Activated T-cell treated with anti-CD3 and anti-CD28 coated beads for 24 hours (primary cell): Measurements from ENCODE around the gene TNFRSF12A.

Experiments
- DNase-seq: peaks from one replicate; pipeline ENCODE4 v3.0.0-alpha.2; 2020; ENCODE audit warnings: low read depth

Gene TNFRSF12A

DNA sequence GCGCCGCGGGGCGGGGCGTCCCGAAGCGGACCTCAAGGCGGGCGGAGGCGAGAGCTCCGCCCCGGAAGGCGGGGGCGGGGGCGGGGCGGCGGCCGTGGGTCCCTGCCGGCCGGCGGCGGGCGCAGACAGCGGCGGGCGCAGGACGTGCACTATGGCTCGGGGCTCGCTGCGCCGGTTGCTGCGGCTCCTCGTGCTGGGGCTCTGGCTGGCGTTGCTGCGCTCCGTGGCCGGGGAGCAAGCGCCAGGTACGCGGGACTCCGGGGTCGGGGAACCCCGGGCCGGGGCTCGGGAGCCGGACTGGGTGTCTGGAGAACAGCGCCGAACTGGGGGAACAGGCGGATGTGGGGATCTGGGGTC, at the start of gene TNFRSF12A:
Gene TNFRSF12A (plus strand): TSS at position 122 of the 357 bp plus-strand sequence. CDS start 30 bp downstream, at position 152.
- peak; percentile 49 for DNase-seq

- no peak for DNase-seq
These were observed 49.6 kb upstream of the TNFRSF12A start for GRCh38 chr16:2970563-2970962.

DNA sequence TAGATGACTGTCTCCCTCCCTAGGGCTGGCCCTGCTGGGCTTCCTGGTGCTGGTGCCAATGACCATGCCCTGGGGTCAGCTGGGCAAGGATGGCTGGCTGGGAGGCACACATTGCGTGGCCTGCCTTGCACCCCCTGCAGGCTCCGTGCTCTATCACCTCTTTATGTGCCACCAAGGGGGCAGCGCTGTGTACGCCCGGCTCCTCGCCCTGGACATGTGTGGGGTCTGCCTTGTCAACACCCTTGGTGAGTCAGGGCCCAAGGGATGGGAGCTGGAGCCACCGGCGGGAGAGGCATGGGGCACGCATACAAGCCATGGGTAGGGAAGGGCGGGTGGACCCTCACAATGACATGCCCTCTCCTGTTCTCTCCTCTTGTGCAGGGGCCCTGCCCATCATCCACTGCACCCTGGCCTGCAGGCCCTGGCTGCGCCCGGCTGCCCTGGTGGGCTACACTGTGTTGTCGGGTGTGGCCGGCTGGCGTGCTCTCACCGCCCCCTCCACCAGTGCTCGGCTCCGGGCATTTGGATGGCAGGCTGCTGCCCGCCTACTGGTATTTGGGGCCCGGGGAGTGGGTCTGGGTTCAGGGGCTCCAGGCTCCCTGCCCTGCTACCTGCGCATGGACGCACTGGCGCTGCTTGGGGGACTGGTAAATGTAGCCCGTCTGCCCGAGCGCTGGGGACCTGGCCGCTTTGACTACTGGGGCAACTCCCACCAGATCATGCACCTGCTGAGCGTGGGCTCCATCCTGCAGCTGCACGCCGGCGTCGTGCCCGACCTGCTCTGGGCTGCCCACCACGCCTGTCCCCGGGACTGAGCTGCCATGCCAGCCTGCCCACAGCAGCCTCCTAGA, 48.8 kb upstream of the TNFRSF12A start:
- DNase-seq, result no peak

- no peak for DNase-seq
These were observed 48.0 kb upstream of the TNFRSF12A start for GRCh38 chr16:2971985-2972784.

GRCh38 chr16:2973093-2973492, 47.1 kb upstream of the TNFRSF12A start:
- no peak for DNase-seq

GRCh38 chr16:2973605-2974318, 46.4 kb upstream of the TNFRSF12A start:
- no peak for DNase-seq

- no peak for DNase-seq
These were observed 45.7 kb upstream of the TNFRSF12A start for GRCh38 chr16:2974319-2975056.

GRCh38 chr16:2975161-2975795, 44.9 kb upstream of the TNFRSF12A start:
- no peak for DNase-seq

DNA sequence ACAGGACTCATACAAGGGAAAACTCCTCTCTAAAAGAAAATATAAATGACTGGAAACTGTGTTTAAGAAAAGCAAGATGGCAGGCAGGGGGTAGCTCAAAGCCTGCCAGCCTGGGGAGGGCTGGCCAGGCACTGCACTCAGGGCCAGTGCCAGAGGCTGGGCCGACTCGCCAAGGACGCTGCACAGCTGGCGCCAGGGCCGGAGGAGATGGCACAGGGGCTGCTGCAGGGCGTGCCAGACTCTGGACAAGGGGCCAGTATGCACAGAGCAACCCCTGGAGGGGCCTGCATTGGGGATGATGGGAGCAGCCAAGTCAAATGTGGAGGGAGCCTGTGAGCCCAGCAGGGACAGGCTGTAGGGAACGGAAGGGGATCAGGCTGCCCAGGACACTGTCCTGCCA, 44.0 kb upstream of the TNFRSF12A start:
- no peak for DNase-seq

DNA sequence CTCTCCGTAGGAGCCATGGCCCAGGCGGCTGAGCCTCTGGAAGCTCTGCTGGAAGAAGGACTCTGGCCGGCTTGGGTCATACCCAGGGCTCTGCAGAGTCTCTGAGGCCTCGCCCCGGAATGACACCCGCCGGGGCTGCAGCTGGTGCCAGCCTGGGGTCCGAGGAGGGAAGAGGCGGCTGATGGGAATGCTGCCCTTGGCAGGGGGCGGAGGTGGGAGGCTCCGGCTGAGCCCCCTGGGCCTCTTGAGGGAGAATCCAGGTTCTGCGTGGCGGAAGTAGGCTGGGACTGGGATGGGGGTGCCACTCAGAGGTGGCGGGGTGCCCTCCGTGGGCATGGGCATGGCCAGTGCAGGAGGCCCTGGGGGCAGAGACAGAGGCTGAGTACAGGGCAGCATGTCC, 43.5 kb upstream of the TNFRSF12A start:
- no peak for DNase-seq

- DNase-seq, result no peak
These were observed 42.7 kb upstream of the TNFRSF12A start for GRCh38 chr16:2977440-2977839.

DNA sequence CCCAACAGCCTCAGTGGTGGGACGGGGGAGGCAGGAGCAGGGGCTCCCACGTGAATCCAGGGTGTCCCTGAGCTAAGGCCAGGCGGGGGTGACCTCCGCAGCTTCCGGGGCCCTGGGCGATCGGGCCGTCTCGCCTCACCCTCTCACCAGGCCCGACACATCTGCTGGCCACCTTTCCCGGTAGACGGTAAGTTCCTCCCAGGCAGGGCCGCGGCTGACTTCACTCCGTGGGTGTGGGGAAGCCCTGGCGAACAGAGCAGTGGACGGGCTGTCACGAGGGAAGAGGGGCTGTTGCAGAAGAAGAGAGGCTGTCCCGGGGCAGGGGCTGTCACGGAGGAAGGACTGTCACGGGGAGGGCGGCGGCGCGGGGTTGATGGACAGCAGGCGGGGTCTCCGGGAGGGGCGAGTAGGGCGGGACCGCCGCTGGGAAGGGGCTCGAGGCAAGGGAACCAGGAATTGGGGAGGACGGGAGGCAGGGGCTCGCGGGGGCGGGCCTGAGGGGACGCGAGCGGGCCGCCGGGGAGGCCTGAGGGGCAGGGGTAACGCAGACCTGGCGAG, 40.4 kb upstream of the TNFRSF12A start:
- DNase-seq, result no peak

GRCh38 chr16:2980227-2981176, 39.7 kb upstream of the TNFRSF12A start, which contains the start of gene PKMYT1:
Gene PKMYT1 (minus strand): TSS chr16:2980446. CDS start chr16:2979657, 789 bp downstream.
- peak; percentile 95 for DNase-seq

- DNase-seq, result no peak
These were observed 38.8 kb upstream of the TNFRSF12A start for GRCh38 chr16:2981177-2981898.

DNA sequence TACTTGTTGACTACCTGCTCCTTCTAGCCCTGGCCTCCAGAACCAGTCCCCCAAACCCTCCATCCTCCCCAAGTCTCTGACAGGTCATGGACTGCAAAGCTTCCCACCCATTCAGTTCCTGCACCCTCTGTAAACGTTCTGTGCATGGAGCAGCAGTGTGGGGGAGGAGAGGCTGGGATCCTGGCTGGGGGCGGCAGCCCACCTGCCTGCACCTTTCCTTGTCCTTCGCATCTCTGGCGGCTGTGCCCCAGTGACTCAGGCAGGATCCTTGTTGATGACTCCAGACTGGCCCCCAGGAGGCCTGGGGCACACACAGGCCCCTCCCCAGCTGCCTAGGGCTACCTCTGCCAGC, 38.3 kb upstream of the TNFRSF12A start:
- DNase-seq, result no peak

DNA sequence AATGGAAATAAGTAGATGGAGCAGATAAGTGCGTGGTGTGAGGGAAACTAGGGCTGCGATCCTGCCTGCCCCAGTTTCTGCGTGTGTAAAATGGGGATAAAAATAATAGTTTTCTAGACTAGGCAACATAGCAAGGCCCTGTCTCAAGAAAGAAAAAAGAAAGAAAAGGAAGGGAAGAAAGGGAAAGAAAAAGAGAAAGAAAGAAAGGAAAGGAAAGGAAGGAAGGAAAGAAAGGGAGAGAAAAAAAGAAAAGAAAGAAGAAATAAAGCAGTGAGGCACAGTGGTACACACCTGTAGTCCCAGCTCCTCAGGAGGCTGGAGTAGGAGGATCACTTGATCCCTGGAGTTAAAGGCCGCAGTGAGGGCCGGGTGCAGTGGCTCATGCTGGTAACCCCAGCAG, 37.8 kb upstream of the TNFRSF12A start:
- DNase-seq, result no peak

- DNase-seq, result peak; percentile 65
These were observed 36.4 kb upstream of the TNFRSF12A start for GRCh38 chr16:2983706-2984136.

DNA sequence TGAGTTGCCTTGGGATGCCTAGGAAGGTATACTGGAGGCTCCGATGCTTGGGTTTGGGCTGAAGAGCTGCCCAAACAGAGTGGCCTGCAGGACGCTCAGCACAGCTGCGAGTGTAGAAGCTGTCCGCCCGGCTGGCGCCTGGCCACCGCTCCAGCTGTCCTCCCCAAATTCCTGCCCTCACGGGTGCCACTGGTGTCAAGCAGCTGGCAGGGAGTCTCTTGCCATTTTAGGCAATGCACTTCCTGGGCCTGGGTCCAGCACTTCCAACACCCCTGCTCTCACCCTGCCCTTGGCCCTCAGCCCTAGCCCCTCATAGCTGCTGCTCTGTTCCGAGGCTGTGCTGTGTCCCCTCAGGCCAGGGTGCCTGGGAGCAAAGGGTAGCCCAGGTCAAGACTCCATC, 34.7 kb upstream of the TNFRSF12A start:
- no peak for DNase-seq

DNA sequence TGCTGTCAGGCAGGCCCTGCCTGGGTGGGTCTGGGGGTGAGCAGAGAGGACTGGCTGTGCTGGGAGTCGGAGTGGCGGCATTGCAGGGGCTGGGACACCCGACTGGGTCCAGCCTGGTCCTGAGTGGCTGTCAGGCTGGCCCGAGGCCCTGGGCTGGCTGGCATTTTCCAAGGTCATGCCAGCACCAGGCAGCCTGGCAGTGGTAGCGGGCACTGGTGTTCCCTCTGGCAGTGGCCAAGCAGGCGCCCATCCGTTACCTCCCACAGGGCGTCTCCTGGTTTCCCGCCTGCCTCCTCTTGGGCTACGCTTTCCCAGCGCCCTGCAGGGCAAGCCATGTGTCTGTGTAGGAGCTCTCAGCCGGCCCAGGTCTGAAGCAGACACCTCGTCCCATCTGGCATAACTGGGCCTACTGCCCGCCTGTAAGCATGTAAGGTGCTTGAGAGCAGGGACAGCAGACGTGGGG, 34.2 kb upstream of the TNFRSF12A start:
- DNase-seq, result no peak
